AG09319 (cell line): ENCODE results near the gene NCS1.

Experiments
- DNase-seq: peaks from one replicate; pipeline ENCODE4 v3.0.0-alpha.2; 2010; ENCODE audit warnings: low read depth; ENCODE audit errors: extremely low read depth
- CTCF ChIP-seq: IDR thresholded peaks from 2 replicates; pipeline ENCODE4 v1.5.1; 2011; ENCODE audit warnings: low read depth, mild to moderate bottlenecking, inconsistent platforms, low read length, moderate library complexity

Gene NCS1

GRCh38 chr9:130175355-130175754 is 3.2 kb downstream of the NCS1 start:
- no peak for DNase-seq
- TF ChIP-seq CTCF = no peak

DNA sequence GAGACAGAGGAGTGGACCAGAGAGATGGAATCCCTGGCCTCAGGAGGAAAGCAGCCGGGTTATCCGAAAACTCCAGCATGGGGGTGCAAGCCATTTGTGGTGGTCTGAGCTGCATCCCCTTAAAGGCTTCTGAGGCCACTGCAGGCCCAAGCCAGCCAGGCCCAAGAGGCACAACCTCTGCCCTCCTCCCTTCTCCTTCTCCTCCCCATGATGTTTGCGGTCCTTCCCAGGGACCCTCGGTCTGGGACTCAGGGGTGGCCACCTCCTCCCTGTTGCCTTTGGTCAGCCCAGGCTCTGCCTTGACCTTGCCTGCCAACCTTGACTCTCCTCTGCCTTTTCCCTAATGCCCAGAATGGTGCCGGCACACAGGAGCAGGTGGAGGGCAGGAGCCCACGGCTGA is 4.6 kb downstream of the NCS1 start:
- no peak for DNase-seq
- TF ChIP-seq CTCF = no peak

- DNase-seq = no peak
- TF ChIP-seq CTCF = no peak
These were observed 5.9 kb downstream of the NCS1 start for GRCh38 chr9:130177898-130178805.

DNA sequence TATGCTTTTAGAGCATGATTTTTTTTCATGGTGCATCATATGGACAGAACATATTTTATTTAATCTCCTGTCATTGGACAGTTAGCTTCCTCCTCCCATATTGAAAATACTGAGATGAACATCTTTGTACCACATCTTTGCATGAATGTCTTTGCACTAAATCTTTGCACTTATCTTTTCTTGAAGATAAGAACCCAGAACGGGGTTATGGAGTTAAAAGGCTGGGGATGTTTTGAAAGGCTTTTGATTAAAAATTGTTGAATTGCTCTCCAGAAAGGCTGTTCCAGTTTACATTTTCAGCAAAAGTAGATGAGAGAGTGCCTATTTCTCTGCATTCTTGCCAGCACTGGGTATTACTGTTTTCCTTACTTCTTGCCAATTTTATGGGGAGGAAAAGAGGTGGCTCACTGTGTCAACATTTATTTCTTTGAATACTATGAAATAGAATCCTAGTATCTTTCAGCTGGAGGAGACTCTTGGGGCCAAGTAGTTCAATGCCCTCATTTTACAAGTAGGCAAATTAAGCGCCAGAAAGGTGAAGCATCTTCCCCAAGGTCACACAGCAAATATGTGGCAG is 7.2 kb downstream of the NCS1 start:
- TF ChIP-seq CTCF = no peak
- no peak for DNase-seq

DNA sequence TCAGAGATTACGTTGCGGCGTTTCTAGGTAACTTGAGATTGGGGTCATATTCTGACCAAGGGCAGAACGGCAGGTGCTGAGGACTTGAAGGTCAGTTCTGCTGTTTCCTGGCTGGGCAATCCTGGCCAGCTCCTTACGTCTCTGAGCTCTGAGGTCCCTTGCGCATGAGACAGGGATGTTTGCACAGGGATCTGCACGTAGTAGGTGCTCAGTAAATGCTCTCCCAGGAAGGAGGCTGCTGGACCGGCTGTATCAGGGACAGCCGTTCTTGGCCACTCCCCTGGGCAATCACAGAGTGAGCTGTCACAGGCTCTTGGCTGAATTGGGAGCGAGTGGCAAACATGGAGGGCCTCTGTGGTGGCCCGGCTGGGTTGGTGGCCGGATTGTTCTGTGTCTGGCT is 8.3 kb downstream of the NCS1 start:
- no peak for TF ChIP-seq CTCF

GRCh38 chr9:130181678-130182380 is 9.6 kb downstream of the NCS1 start:
- DNase-seq = no peak
- TF ChIP-seq CTCF = no peak

More for the DNA sequence above, 8.3 kb downstream of the NCS1 start:
- DNase-seq = no peak
